GM23338 (cell line): ENCODE results near the gene SKOR1. TPM values are rescaled to one million over a fixed set of nuclear protein-coding genes. Genes with fewer than 3 reads are reported as not detected.

Experiments
- ATAC-seq: fragments of 200-7000 bp; cut with Tn5 transposase; 3 replicates; pipeline ENCODE4 v1.9.1; 2020
- DNase-seq: peaks from one replicate; pipeline ENCODE4 v3.0.0-alpha.2; 2015; ENCODE audit warnings: low spot score
- H2AFZ ChIP-seq: fragments of 200-600 bp; sonication (generic); 2 replicates; pipeline ENCODE4 v1.8.0; 2016; ENCODE audit warnings: antibody characterized with exemption, mild to moderate bottlenecking, moderate library complexity
- H3F3A ChIP-seq: fragments of 200-600 bp; sonication (generic); replicated peaks from 2 replicates; pipeline ENCODE4 v1.8.0; 2017; ENCODE audit warnings: antibody characterized with exemption, mixed run types, low read depth
- H3K27ac ChIP-seq: fragments of 200-600 bp; sonication (generic); 2 replicates; pipeline ENCODE4 v1.6.1; 2016; ENCODE audit warnings: low read depth
- H3K27me3 ChIP-seq: fragments of 200-600 bp; sonication (generic); 2 replicates; pipeline ENCODE4 v1.8.0; 2016; ENCODE audit warnings: mild to moderate bottlenecking, mixed run types, moderate library complexity; ENCODE audit not compliant: insufficient read depth
- H3K36me3 ChIP-seq: fragments of 200-600 bp; sonication (generic); 2 replicates; pipeline ENCODE4 v1.8.0; 2016; ENCODE audit warnings: mild to moderate bottlenecking; ENCODE audit not compliant: insufficient read depth
- H3K4me1 ChIP-seq: fragments of 200-600 bp; sonication (generic); 2 replicates; pipeline ENCODE4 v1.8.0; 2016; ENCODE audit warnings: mild to moderate bottlenecking, moderate library complexity; ENCODE audit not compliant: insufficient read depth
- H3K4me2 ChIP-seq: fragments of 200-600 bp; sonication (generic); 2 replicates; pipeline ENCODE4 v1.7.1; 2017; ENCODE audit warnings: mixed run types
- H3K4me3 ChIP-seq: fragments of 200-600 bp; sonication (generic); 2 replicates; pipeline ENCODE4 v1.6.1; 2016; ENCODE audit warnings: mixed run types
- H3K79me2 ChIP-seq: fragments of 200-600 bp; sonication (generic); replicated peaks from 2 replicates; pipeline ENCODE4 v1.8.0; 2017; ENCODE audit warnings: mild to moderate bottlenecking; ENCODE audit not compliant: insufficient read depth
- H3K9me2 ChIP-seq: fragments of 200-600 bp; sonication (generic); 2 replicates; pipeline ENCODE4 v1.8.0; 2017; ENCODE audit not compliant: insufficient read depth
- H4K20me1 ChIP-seq: fragments of 200-600 bp; sonication (generic); replicated peaks from 2 replicates; pipeline ENCODE4 v1.8.0; 2017; ENCODE audit warnings: mild to moderate bottlenecking; ENCODE audit not compliant: insufficient read depth
- H3K27ac Mint-ChIP-seq: 2 replicates; pipeline ENCODE4 v1.8.0; 2020; ENCODE audit warnings: inconsistent platforms, mild to moderate bottlenecking, moderate library complexity, mixed read lengths
- H3K27me3 Mint-ChIP-seq: 3 replicates; pipeline ENCODE4 v1.8.0; 2022; ENCODE audit warnings: low read depth, mild to moderate bottlenecking, moderate library complexity, mixed read lengths, inconsistent platforms; ENCODE audit not compliant: insufficient read depth, poor library complexity
- H3K36me3 Mint-ChIP-seq: 3 replicates; pipeline ENCODE4 v1.8.0; 2021; ENCODE audit warnings: low read depth, mild to moderate bottlenecking, inconsistent platforms, moderate library complexity, mixed read lengths
- H3K4me1 Mint-ChIP-seq: 3 replicates; pipeline ENCODE4 v1.8.0; 2020; ENCODE audit warnings: mild to moderate bottlenecking, inconsistent platforms, mixed read lengths
- H3K4me3 Mint-ChIP-seq: 3 replicates; pipeline ENCODE4 v1.8.0; 2021; ENCODE audit warnings: moderate library complexity, mild to moderate bottlenecking, inconsistent platforms, mixed read lengths
- H3K9me3 Mint-ChIP-seq: 3 replicates; pipeline ENCODE4 v1.8.0; 2020; ENCODE audit warnings: moderate library complexity, mild to moderate bottlenecking, inconsistent platforms, mixed read lengths
- CREB1 ChIP-seq: fragments of 250-450 bp; sonication (Bioruptor Pico); IDR thresholded peaks from 2 replicates; pipeline ENCODE4 v1.5.0; 2020; ENCODE audit warnings: low read depth, mild to moderate bottlenecking, moderate library complexity
- CTCF ChIP-seq, 2 experiments: fragments of 200-600 bp in 1 of 2; sonication (generic) in 1 of 2; conservative IDR thresholded peaks; 2 replicates each; pipeline versions ENCODE4 v1.5.1 to v1.6.1; 2016 to 2017; ENCODE audit warnings: antibody characterized with exemption in 2 of 2, low read depth in 2 of 2, mild to moderate bottlenecking in 2 of 2, moderate library complexity in 1 of 2
- EZH2 ChIP-seq: fragments of 200-600 bp; sonication (generic); IDR thresholded peaks from one replicate; pipeline ENCODE4 v1.8.0; 2017; ENCODE audit warnings: antibody characterized with exemption, mild to moderate bottlenecking, low read depth; ENCODE audit not compliant: unreplicated experiment
- EZH2phosphoT487 ChIP-seq: fragments of 200-600 bp; sonication (generic); IDR thresholded peaks from one replicate; pipeline ENCODE4 v1.8.1; 2018; ENCODE audit warnings: antibody characterized with exemption; ENCODE audit not compliant: unreplicated experiment
- JUNB ChIP-seq: IDR thresholded peaks from one replicate; pipeline ENCODE4 v1.6.1; 2016; ENCODE audit warnings: antibody characterized with exemption; ENCODE audit not compliant: unreplicated experiment
- NANOG ChIP-seq: IDR thresholded peaks from 2 replicates; pipeline ENCODE4 v1.6.1; 2016; ENCODE audit warnings: antibody characterized with exemption, borderline replicate concordance
- POLR2AphosphoS5 ChIP-seq: IDR thresholded peaks from 2 replicates; pipeline ENCODE4 v1.6.1; 2016; ENCODE audit warnings: antibody characterized with exemption, low read depth
- REST ChIP-seq: IDR thresholded peaks from one replicate; pipeline ENCODE4 v1.6.1; 2018; ENCODE audit warnings: antibody characterized with exemption; ENCODE audit not compliant: unreplicated experiment
- STAT1 ChIP-seq: IDR thresholded peaks from one replicate; pipeline ENCODE4 v1.6.1; 2016; ENCODE audit warnings: antibody characterized with exemption; ENCODE audit not compliant: unreplicated experiment
- ZNF114 ChIP-seq: fragments of 250-450 bp; sonication (Bioruptor Pico); IDR thresholded peaks from 2 replicates; pipeline ENCODE4 v1.5.0; 2020; ENCODE audit warnings: mild to moderate bottlenecking, moderate library complexity
- ZNF331 ChIP-seq: fragments of 250-450 bp; sonication (Bioruptor Pico); IDR thresholded peaks from 2 replicates; pipeline ENCODE4 v1.5.0; 2020; ENCODE audit warnings: low read depth, mild to moderate bottlenecking, moderate library complexity
- ZNF462 ChIP-seq: fragments of 250-450 bp; sonication (Bioruptor Pico); IDR thresholded peaks from 2 replicates; pipeline ENCODE4 v1.5.0; 2020; ENCODE audit warnings: mild to moderate bottlenecking, moderate library complexity
- polyA plus RNA-seq: library from polyadenylated mRNA; unstranded; fragments of >200 nt; fragmentation: Nextera tagmentation; extraction: Ambion mirVana; gene quantifications from 2 replicates; pipeline ENCODE4 v1.2.1, GENCODE V29; 2016
- total RNA-seq: library from RNA; depleted of rRNA; stranded (reverse); fragments of >200 nt; shearing (Covaris generic); gene quantifications from 2 replicates; pipeline ENCODE4 v1.2.3, GENCODE V29; 2014
- TF ChIP-seq, protein P1 (sequence below): IDR thresholded peaks from 2 replicates; pipeline ENCODE4 v1.6.1; 2016; ENCODE audit warnings: antibody characterized with exemption

Gene SKOR1
- total and polyA plus RNA-seq, 2 experiments from 2014 or later = 0.17 TPM; not detected in 1

GRCh38 chr15:67813104-67813634 lies 12.1 kb upstream of the SKOR1 start:
- Histone ChIP-seq H4K20me1 (no peaks in the 10 kb centered on the region), H3K4me2 (no peak overlapping the region), H3F3A (no peaks in the 10 kb centered on the region), H3K27ac (no peak overlapping the region), H3K4me3 (no peak overlapping the region), H3K27me3 (peaks cover 21% of the 10 kb centered on the region), H3K36me3 (no peaks in the 10 kb centered on the region), H3K79me2 (no peaks in the 10 kb centered on the region), H3K9me2 (peaks cover 3% of the 10 kb centered on the region), H3K4me1 (no peaks in the 10 kb centered on the region; the same call in 1 of the 2 replicates), H2AFZ (no peak overlapping the region)
- peaks cover 33% of the 10 kb centered on the region for H3K27me3 Mint-ChIP-seq
- no peak overlapping the region for H3K4me3 Mint-ChIP-seq
- no peak overlapping the region for H3K27ac Mint-ChIP-seq
- peaks cover 10% of the 10 kb centered on the region; the same call in 1 of the 3 replicates for H3K36me3 Mint-ChIP-seq
- no peak for TF ChIP-seq REST
- TF ChIP-seq ZNF331 (CRISPR knock-in tag) = no peak
- TF ChIP-seq CTCF (conservative IDR thresholded peaks at IDR 0.05; ENCODE audit: low read depth in 2 of 2) = no peak
- TF ChIP-seq POLR2AphosphoS5 = no peak
- no peak for TF ChIP-seq JUNB
- no peak for TF ChIP-seq ZNF114 (CRISPR knock-in tag)
- TF ChIP-seq, protein P1, sequence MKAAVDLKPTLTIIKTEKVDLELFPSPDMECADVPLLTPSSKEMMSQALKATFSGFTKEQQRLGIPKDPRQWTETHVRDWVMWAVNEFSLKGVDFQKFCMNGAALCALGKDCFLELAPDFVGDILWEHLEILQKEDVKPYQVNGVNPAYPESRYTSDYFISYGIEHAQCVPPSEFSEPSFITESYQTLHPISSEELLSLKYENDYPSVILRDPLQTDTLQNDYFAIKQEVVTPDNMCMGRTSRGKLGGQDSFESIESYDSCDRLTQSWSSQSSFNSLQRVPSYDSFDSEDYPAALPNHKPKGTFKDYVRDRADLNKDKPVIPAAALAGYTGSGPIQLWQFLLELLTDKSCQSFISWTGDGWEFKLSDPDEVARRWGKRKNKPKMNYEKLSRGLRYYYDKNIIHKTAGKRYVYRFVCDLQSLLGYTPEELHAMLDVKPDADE = no peak
- TF ChIP-seq CREB1 (CRISPR knock-in tag) = no peak
- no peak for TF ChIP-seq STAT1
- no peak for TF ChIP-seq ZNF462
- no peak for TF ChIP-seq NANOG
- TF ChIP-seq EZH2 = no peak
- TF ChIP-seq EZH2phosphoT487 = no peak
- DNase-seq (no peak), ATAC-seq (no peak)
- H3K4me1 Mint-ChIP-seq = peaks cover 17% of the 10 kb centered on the region
- peaks cover 8% of the 10 kb centered on the region; the same call in 2 of the 3 replicates for H3K9me3 Mint-ChIP-seq
